T-helper 1 cell (primary cell): Measurements from ENCODE around the gene SERPINA5.

Source experiments
- DNase-seq, 5 donors: peaks; one replicate each; pipeline ENCODE4 v3.0.0-alpha.2; 2012 to 2020

Gene SERPINA5

GRCh38 chr14:94550041-94550440, 31.2 kb upstream of the SERPINA5 start:
- DNase-seq = no peak

- no peak for DNase-seq
These were observed 25.2 kb upstream of the SERPINA5 start for GRCh38 chr14:94555991-94556390.

- DNase-seq = no peak
These were observed 23.9 kb upstream of the SERPINA5 start for GRCh38 chr14:94557327-94557726.

GRCh38 chr14:94558842-94559241, 22.4 kb upstream of the SERPINA5 start:
- no peak for DNase-seq

GRCh38 chr14:94559638-94560290, 21.5 kb upstream of the SERPINA5 start:
- DNase-seq = no peak

- DNase-seq = no peak
These were observed 20.9 kb upstream of the SERPINA5 start for GRCh38 chr14:94560291-94560665.

- DNase-seq = no peak
These were observed 20.2 kb upstream of the SERPINA5 start, which contains the start of gene SERPINA4 for GRCh38 chr14:94560751-94561655. Gene SERPINA4, plus strand, starts transcription at chr14:94561442. Its CDS starts 2,041 bp downstream, at chr14:94563483.

GRCh38 chr14:94561656-94562010, 19.6 kb upstream of the SERPINA5 start:
- no peak for DNase-seq

- DNase-seq = no peak
These were observed 19.2 kb upstream of the SERPINA5 start for GRCh38 chr14:94562022-94562421.

- DNase-seq = no peak
These were observed 18.0 kb upstream of the SERPINA5 start for GRCh38 chr14:94562941-94563883.

- no peak for DNase-seq
These were observed 16.8 kb upstream of the SERPINA5 start for GRCh38 chr14:94564381-94564780.

GRCh38 chr14:94568186-94568585, 13.0 kb upstream of the SERPINA5 start:
- DNase-seq = no peak

GRCh38 chr14:94569381-94570001, 11.7 kb upstream of the SERPINA5 start:
- DNase-seq = no peak

GRCh38 chr14:94570002-94570400, 11.2 kb upstream of the SERPINA5 start:
- no peak for DNase-seq

- DNase-seq = no peak
These were observed 10.8 kb upstream of the SERPINA5 start for GRCh38 chr14:94570440-94570839.

GRCh38 chr14:94571395-94571794, 9.8 kb upstream of the SERPINA5 start:
- DNase-seq = no peak

- no peak for DNase-seq
These were observed 9.3 kb upstream of the SERPINA5 start for GRCh38 chr14:94571950-94572349.

GRCh38 chr14:94572637-94573303, 8.5 kb upstream of the SERPINA5 start:
- no peak for DNase-seq

- DNase-seq = no peak
These were observed 7.5 kb upstream of the SERPINA5 start for GRCh38 chr14:94573475-94574277.

- DNase-seq = no peak
These were observed 6.9 kb upstream of the SERPINA5 start for GRCh38 chr14:94574336-94574735.
